SU-DHL-6 (cell line): ENCODE measurements around the gene FLYWCH1.

Source experiments
- H2AFZ ChIP-seq: fragments of 200-600 bp; sonication (generic); 2 replicates; pipeline ENCODE4 v1.6.1; 2014; ENCODE audit warnings: low read depth, mild to moderate bottlenecking, moderate library complexity, mixed read lengths, antibody characterized with exemption, low read length; ENCODE audit not compliant: severe bottlenecking
- H3F3A ChIP-seq: fragments of 200-600 bp; shearing (Covaris generic); 2 replicates; pipeline ENCODE4 v1.6.0; 2016; ENCODE audit warnings: antibody characterized with exemption, mild to moderate bottlenecking; ENCODE audit not compliant: insufficient read depth
- H3K27ac ChIP-seq: fragments of 200-600 bp; sonication (generic); 2 replicates; pipeline ENCODE4 v1.5.1; 2016; ENCODE audit warnings: low read depth, mild to moderate bottlenecking, low read length, moderate library complexity, mixed read lengths
- H3K27me3 ChIP-seq: fragments of 200-600 bp; sonication (generic), shearing (Covaris generic); 2 replicates; pipeline ENCODE4 v1.6.0; 2014; ENCODE audit warnings: mild to moderate bottlenecking, low read length
- H3K36me3 ChIP-seq: fragments of 200-600 bp; sonication (generic); 2 replicates; pipeline ENCODE4 v1.6.1; 2014; ENCODE audit warnings: mild to moderate bottlenecking, low read length, mixed read lengths
- H3K4me2 ChIP-seq: fragments of 300-600, 200-600 bp; shearing (Covaris generic), sonication (generic); 2 replicates; pipeline ENCODE4 v1.6.0; 2014; ENCODE audit warnings: low read length, low read depth, mild to moderate bottlenecking; ENCODE audit not compliant: poor library complexity, severe bottlenecking
- H3K4me3 ChIP-seq: fragments of 200-600 bp; sonication (generic); 2 replicates; pipeline ENCODE4 v1.5.1; 2014; ENCODE audit warnings: antibody characterized with exemption, low read length, mild to moderate bottlenecking, mixed read lengths; ENCODE audit not compliant: insufficient read depth, poor library complexity, severe bottlenecking
- H3K79me2 ChIP-seq: fragments of 200-600 bp; sonication (generic); 2 replicates; pipeline ENCODE4 v1.6.1; 2014; ENCODE audit warnings: mild to moderate bottlenecking, low read length, moderate library complexity; ENCODE audit not compliant: insufficient read depth
- H3K9ac ChIP-seq: fragments of 200-600 bp; sonication (generic); 2 replicates; pipeline ENCODE4 v1.7.0; 2014; ENCODE audit warnings: mild to moderate bottlenecking, low read length
- H3K9me2 ChIP-seq: fragments of 200-600 bp; sonication (generic); replicated peaks from 2 replicates; pipeline ENCODE4 v1.6.1; 2014; ENCODE audit warnings: low read length; ENCODE audit not compliant: insufficient read depth
- H3K9me3 ChIP-seq: fragments of 200-600 bp; sonication (generic); 2 replicates; pipeline ENCODE4 v1.6.1; 2014; ENCODE audit warnings: low read length, mixed read lengths; ENCODE audit not compliant: insufficient read depth
- H4K20me1 ChIP-seq: fragments of 200-600 bp; sonication (generic); 2 replicates; pipeline ENCODE4 v1.6.1; 2014; ENCODE audit warnings: low read depth, mild to moderate bottlenecking, antibody characterized with exemption, low read length, moderate library complexity, mixed read lengths
- EZH2phosphoT487 ChIP-seq: fragments of 200-600 bp; sonication (generic), shearing (Covaris generic); conservative IDR thresholded peaks from 2 replicates; pipeline ENCODE4 v1.6.1; 2018; ENCODE audit warnings: mild to moderate bottlenecking, antibody characterized with exemption, low read length, moderate library complexity, mixed read lengths
- TF ChIP-seq, protein P1 (sequence below): fragments of 200-600 bp; sonication (generic); IDR thresholded peaks from one replicate; pipeline ENCODE4 v1.5.1; 2017; ENCODE audit warnings: antibody characterized with exemption, mild to moderate bottlenecking, low read length, moderate library complexity; ENCODE audit not compliant: insufficient read depth, poor library complexity, severe bottlenecking

Gene FLYWCH1

DNA sequence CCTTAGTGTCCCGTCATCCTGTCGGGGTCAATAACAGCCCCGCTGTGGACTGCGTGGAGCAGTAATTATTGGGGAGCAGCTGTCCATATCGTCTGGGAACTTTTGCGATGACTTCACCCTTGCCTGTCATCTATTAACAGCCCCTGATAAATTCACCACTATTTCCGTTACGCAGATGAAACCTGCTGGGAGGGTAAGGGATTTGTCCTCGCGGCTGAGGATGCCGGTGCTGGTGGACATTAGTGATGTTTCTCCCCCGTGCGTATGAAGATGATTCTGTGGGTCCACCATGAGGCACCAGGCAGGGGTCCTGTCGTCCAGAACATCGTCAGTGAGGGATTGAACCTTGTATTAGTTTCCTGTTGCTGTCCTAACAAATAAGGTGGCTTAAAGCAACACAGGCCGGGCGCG, 27.7 kb upstream of the FLYWCH1 start:
- no peaks in the 10 kb centered on the region for H3K9me2 ChIP-seq
- TF ChIP-seq, protein P1, sequence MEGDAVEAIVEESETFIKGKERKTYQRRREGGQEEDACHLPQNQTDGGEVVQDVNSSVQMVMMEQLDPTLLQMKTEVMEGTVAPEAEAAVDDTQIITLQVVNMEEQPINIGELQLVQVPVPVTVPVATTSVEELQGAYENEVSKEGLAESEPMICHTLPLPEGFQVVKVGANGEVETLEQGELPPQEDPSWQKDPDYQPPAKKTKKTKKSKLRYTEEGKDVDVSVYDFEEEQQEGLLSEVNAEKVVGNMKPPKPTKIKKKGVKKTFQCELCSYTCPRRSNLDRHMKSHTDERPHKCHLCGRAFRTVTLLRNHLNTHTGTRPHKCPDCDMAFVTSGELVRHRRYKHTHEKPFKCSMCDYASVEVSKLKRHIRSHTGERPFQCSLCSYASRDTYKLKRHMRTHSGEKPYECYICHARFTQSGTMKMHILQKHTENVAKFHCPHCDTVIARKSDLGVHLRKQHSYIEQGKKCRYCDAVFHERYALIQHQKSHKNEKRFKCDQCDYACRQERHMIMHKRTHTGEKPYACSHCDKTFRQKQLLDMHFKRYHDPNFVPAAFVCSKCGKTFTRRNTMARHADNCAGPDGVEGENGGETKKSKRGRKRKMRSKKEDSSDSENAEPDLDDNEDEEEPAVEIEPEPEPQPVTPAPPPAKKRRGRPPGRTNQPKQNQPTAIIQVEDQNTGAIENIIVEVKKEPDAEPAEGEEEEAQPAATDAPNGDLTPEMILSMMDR, result no peak
- TF ChIP-seq EZH2phosphoT487, result no peak
- H3F3A ChIP-seq, result no peaks in the 10 kb centered on the region
- peaks cover 10% of the 10 kb centered on the region for H3K9me3 ChIP-seq
- H3K4me3 ChIP-seq, result peak overlapping the region; percentile 94
- no peak overlapping the region for H2AFZ ChIP-seq
- no peaks in the 10 kb centered on the region for H3K36me3 ChIP-seq
- peak overlapping the region; percentile 89 for H3K9ac ChIP-seq
- H4K20me1 ChIP-seq, result no peaks in the 10 kb centered on the region
- peaks cover 4% of the 10 kb centered on the region; the same call in 1 of the 2 replicates for H3K79me2 ChIP-seq
- no peak overlapping the region for H3K27ac ChIP-seq
- H3K27me3 ChIP-seq, result no peaks in the 10 kb centered on the region
- H3K4me2 ChIP-seq, result peak overlapping the region; percentile 82

GRCh38 chr16:2894231-2894630, 17.5 kb upstream of the FLYWCH1 start:
- H3K9me2 ChIP-seq, result no peaks in the 10 kb centered on the region
- no peaks in the 10 kb centered on the region for H3K27me3 ChIP-seq
- H3K9me3 ChIP-seq, result no peaks in the 10 kb centered on the region
- H3K9ac ChIP-seq, result no peak overlapping the region
- no peaks in the 10 kb centered on the region for H3K36me3 ChIP-seq
- TF ChIP-seq, protein P1, result no peak
- no peak for TF ChIP-seq EZH2phosphoT487
- no peak overlapping the region for H2AFZ ChIP-seq
- no peak overlapping the region for H3K4me2 ChIP-seq
- no peak overlapping the region for H3K4me3 ChIP-seq
- H3K27ac ChIP-seq, result no peak overlapping the region
- no peaks in the 10 kb centered on the region for H4K20me1 ChIP-seq
- no peaks in the 10 kb centered on the region for H3K79me2 ChIP-seq
- H3F3A ChIP-seq, result no peaks in the 10 kb centered on the region

GRCh38 chr16:2895813-2896212, 15.9 kb upstream of the FLYWCH1 start:
- H4K20me1 ChIP-seq, result no peaks in the 10 kb centered on the region
- H3K27ac ChIP-seq, result no peak overlapping the region
- H3K27me3 ChIP-seq, result no peaks in the 10 kb centered on the region
- H3K79me2 ChIP-seq, result no peaks in the 10 kb centered on the region
- no peaks in the 10 kb centered on the region for H3K9me2 ChIP-seq
- H3F3A ChIP-seq, result no peaks in the 10 kb centered on the region
- no peaks in the 10 kb centered on the region for H3K36me3 ChIP-seq
- H3K4me3 ChIP-seq, result no peak overlapping the region
- H2AFZ ChIP-seq, result no peak overlapping the region
- no peak overlapping the region for H3K9ac ChIP-seq
- no peak for TF ChIP-seq EZH2phosphoT487
- TF ChIP-seq, protein P1, result no peak
- H3K4me2 ChIP-seq, result no peak overlapping the region
- no peaks in the 10 kb centered on the region for H3K9me3 ChIP-seq
